ENCODE measurements around the gene SMTNL2. TPM values are rescaled to one million over a fixed set of nuclear protein-coding genes. Genes with fewer than 3 reads are reported as not detected.

The SMTNL2 gene
- polyA plus RNA-seq, 1 of the 3 experiments (the other 2 are of a cell fraction), result not detected

DNA sequence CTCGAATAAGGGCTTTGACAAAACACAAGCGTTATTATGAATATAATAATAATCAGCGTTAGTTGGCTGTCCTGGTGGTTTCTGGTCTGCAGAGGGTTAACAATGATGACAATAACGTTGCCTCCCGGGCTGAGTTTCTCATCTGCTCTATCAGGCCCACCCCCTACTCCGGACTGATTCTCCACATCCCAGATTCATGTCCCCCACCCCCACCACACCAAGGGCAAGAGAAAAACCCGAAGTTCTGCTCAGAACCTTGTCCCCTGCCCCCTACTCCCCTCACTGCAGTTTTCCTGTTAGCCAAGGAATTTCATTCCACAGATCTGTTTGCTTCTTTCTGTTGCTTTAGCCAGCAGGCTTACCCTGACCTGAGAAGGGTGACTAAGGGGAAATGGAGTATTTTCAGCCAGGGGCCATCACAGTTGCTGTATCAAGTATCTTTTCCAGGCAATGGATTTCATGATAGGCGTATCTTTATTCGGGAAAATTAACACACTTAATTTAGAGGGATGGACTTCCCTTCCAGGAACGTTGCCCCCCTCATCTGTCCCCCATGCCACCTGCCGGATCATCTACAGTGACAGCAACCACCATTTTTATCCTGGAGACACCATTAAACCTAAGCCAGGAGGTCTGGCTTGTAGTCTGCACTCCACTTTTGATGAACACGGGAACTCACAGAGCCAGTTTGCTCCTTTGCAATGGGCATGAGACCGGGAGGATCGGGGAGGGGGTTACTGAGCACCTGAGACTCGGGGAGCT lies 33.4 kb downstream of the SMTNL2 start:
- 20% methylated on average over 11 of the region's 15 CpGs for WGBS (ENCODE audit: low lambda C conversion rate)
- Histone ChIP-seq H3K9me3 (0 out of 2 replicates have a peak, but pooled peaks cover 6% of the 10 kb centered on the region), H3F3A (replicated peaks; ENCODE audit: insufficient read depth) (no peaks in the 10 kb centered on the region), H3K4me2 (no peak overlapping the region), H3K9me2 (no peaks in the 10 kb centered on the region), H3K27me3 (ENCODE audit: insufficient read depth) (peaks cover 9% of the 10 kb centered on the region; the same call in 1 of the 2 replicates), H3K36me3 (replicated peaks in 1 of 2; ENCODE audit: control insufficient read depth in 1 of 2, insufficient read depth in 2 of 2, low read length in 1 of 2) (no peaks in the 10 kb centered on the region), H3K79me2 (ENCODE audit: insufficient read depth) (no peaks in the 10 kb centered on the region), H3K4me3 (ENCODE audit: low read depth in 2 of 2, low read length in 1 of 2) (no peak overlapping the region), H3K27ac (ENCODE audit: low read depth in 2 of 2, low read length in 1 of 2) (no peak overlapping the region), H2AFZ (ENCODE audit: low read depth) (no peak overlapping the region), H3K4me1 (ENCODE audit: control insufficient read depth in 1 of 2, insufficient read depth in 2 of 2, low read depth in 1 of 2, low read length in 1 of 2) (no peaks in the 10 kb centered on the region; a peak in 1 of 4 replicates), H3K9ac (no peak overlapping the region), H4K20me1 (ENCODE audit: insufficient read depth) (no peaks in the 10 kb centered on the region)
- TF ChIP-seq JUND (IDR thresholded peaks at IDR 0.05) (no peak), TEAD4 (IDR thresholded peaks at IDR 0.05; ENCODE audit: borderline replicate concordance, insufficient read depth) (no peak), NRF1 (IDR thresholded peaks at IDR 0.05; ENCODE audit: low read depth, low read length) (no peak), YY1 (IDR thresholded peaks at IDR 0.05; ENCODE audit: low read depth) (no peak), RCOR1 (IDR thresholded peaks at IDR 0.05; ENCODE audit: low read length) (no peak), NFIC (IDR thresholded peaks at IDR 0.05; ENCODE audit: borderline replicate concordance) (no peak), ELF1 (IDR thresholded peaks at IDR 0.05) (no peak), RXRA (IDR thresholded peaks at IDR 0.05; ENCODE audit: borderline replicate concordance, low read depth) (no peak), REST (IDR thresholded peaks at IDR 0.05; ENCODE audit: low read depth, low read length) (no peak), SMC3 (IDR thresholded peaks at IDR 0.05; ENCODE audit: low read depth, low read length) (no peak), SIN3A (IDR thresholded peaks at IDR 0.05; ENCODE audit: borderline replicate concordance, low read depth, low read length) (no peak), EP300 (IDR thresholded peaks at IDR 0.05; ENCODE audit: borderline replicate concordance in 1 of 2, low read depth in 1 of 2, low read length in 1 of 2) (no peak)
- TF ChIP-seq, protein P1, sequence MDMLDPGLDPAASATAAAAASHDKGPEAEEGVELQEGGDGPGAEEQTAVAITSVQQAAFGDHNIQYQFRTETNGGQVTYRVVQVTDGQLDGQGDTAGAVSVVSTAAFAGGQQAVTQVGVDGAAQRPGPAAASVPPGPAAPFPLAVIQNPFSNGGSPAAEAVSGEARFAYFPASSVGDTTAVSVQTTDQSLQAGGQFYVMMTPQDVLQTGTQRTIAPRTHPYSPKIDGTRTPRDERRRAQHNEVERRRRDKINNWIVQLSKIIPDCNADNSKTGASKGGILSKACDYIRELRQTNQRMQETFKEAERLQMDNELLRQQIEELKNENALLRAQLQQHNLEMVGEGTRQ (IDR thresholded peaks at IDR 0.05; ENCODE audit: borderline replicate concordance, low read depth, low read length), result no peak
- TF ChIP-seq, protein P2, sequence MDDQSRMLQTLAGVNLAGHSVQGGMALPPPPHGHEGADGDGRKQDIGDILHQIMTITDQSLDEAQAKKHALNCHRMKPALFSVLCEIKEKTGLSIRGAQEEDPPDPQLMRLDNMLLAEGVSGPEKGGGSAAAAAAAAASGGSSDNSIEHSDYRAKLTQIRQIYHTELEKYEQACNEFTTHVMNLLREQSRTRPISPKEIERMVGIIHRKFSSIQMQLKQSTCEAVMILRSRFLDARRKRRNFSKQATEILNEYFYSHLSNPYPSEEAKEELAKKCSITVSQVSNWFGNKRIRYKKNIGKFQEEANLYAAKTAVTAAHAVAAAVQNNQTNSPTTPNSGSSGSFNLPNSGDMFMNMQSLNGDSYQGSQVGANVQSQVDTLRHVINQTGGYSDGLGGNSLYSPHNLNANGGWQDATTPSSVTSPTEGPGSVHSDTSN (IDR thresholded peaks at IDR 0.05), result no peak
- ChIA-PET CTCF (interaction anchor here (2.3 to 3.7 kb wide), 2 partner anchors 7 to 51 kb away, joined by 11 to 32 read pairs; no protein-coding TSS in a partner anchor), POLR2A (no interaction called here)
- no peak for DNase-seq

All from SK-N-SH (cell line).